GM19035 (cell line): ENCODE results near the gene MMRN2.
"Not testable (repeated sequence)": the region's sequence is repeated elsewhere in the genome, so short reads cannot be mapped to it uniquely, and the experiment has no call there.

ENCODE experiments used
- ATAC-seq: cut with Tn5 transposase; IDR thresholded peaks from one replicate; pipeline ENCODE4 v1.9.1; 2021; ENCODE audit not compliant: unreplicated experiment

The MMRN2 gene

GRCh38 chr10:86956195-86956847 lies 1.1 kb downstream of the MMRN2 start:
- no peak for ATAC-seq

- ATAC-seq = no peak
Measured at GRCh38 chr10:86955501-86956194, 1.8 kb downstream of the MMRN2 start.

- no peak for ATAC-seq
Measured at GRCh38 chr10:86954681-86955500, 2.5 kb downstream of the MMRN2 start.

GRCh38 chr10:86953747-86954680 lies 3.4 kb downstream of the MMRN2 start:
- ATAC-seq = no peak

GRCh38 chr10:86952697-86953096 lies 4.7 kb downstream of the MMRN2 start:
- ATAC-seq = not testable (repeated sequence)

GRCh38 chr10:86952106-86952505 lies 5.3 kb downstream of the MMRN2 start:
- ATAC-seq = no peak

GRCh38 chr10:86951184-86951761 lies 6.1 kb downstream of the MMRN2 start:
- ATAC-seq = no peak

- no peak for ATAC-seq
Measured at GRCh38 chr10:86950349-86950748, 7.1 kb downstream of the MMRN2 start.

GRCh38 chr10:86947806-86948205 lies 9.6 kb downstream of the MMRN2 start:
- ATAC-seq = not testable (repeated sequence)

- ATAC-seq = no peak
Measured at GRCh38 chr10:86946213-86947155, 10.9 kb downstream of the MMRN2 start.

- no peak for ATAC-seq
Measured at GRCh38 chr10:86945361-86946212, 11.8 kb downstream of the MMRN2 start.

GRCh38 chr10:86944907-86945306 lies 12.5 kb downstream of the MMRN2 start:
- no peak for ATAC-seq

GRCh38 chr10:86944471-86944870 lies 12.9 kb downstream of the MMRN2 start:
- ATAC-seq = no peak

- ATAC-seq = no peak
Measured at GRCh38 chr10:86944031-86944419, 13.4 kb downstream of the MMRN2 start.

- no peak for ATAC-seq
Measured at GRCh38 chr10:86943316-86944030, 13.9 kb downstream of the MMRN2 start.

- no peak for ATAC-seq
Measured at GRCh38 chr10:86942441-86943315, 14.7 kb downstream of the MMRN2 start.

- ATAC-seq = no peak
Measured at GRCh38 chr10:86941991-86942421, 15.4 kb downstream of the MMRN2 start.
